Esophagus (tissue), 2 donors: Measurements from ENCODE around the gene CHAT. TPM values are rescaled to one million over a fixed set of nuclear protein-coding genes. Genes with fewer than 3 reads are reported as not detected.

Experiments
- H3K27ac ChIP-seq, 2 donors: one replicate each; pipeline ENCODE4 v1.5.1; 2013; ENCODE audit warnings: low read depth in 2 of 2, mild to moderate bottlenecking in 2 of 2, inconsistent platforms in 1 of 2, low read length in 1 of 2, moderate library complexity in 1 of 2
- H3K27me3 ChIP-seq, 2 donors: one replicate each; pipeline ENCODE4 v1.6.1; 2013; ENCODE audit warnings: low read length in 2 of 2, control low read depth in 1 of 2, mild to moderate bottlenecking in 1 of 2; ENCODE audit not compliant: insufficient read depth in 2 of 2, control insufficient read depth in 1 of 2
- H3K36me3 ChIP-seq, 2 donors: one replicate each; pipeline ENCODE4 v1.6.1; 2013; ENCODE audit warnings: low read length in 1 of 2; ENCODE audit not compliant: control insufficient read depth in 2 of 2, insufficient read depth in 2 of 2
- H3K4me1 ChIP-seq, 2 donors: one replicate each; pipeline ENCODE4 v1.6.1; 2013; ENCODE audit warnings: low read length in 1 of 2; ENCODE audit not compliant: control insufficient read depth in 2 of 2, insufficient read depth in 2 of 2
- H3K4me3 ChIP-seq, 2 donors: one replicate each; pipeline ENCODE4 v1.5.1; 2013; ENCODE audit warnings: low read length in 2 of 2, mild to moderate bottlenecking in 2 of 2, low read depth in 1 of 2, moderate library complexity in 1 of 2
- H3K9me3 ChIP-seq, 2 donors: one replicate each; pipeline ENCODE4 v1.6.1; 2013; ENCODE audit warnings: mild to moderate bottlenecking in 2 of 2, low read depth in 1 of 2, low read length in 1 of 2, moderate library complexity in 1 of 2; ENCODE audit not compliant: control insufficient read depth in 2 of 2, insufficient read depth in 1 of 2
- WGBS, 2 donors: extraction: QIAGEN DNeasy Blood & Tissue Kit; methylation state at CpG; one replicate each; pipeline ENCODE4 v1.1.7; 2013; 5-methylcytosine and 5-hydroxymethylcytosine counted together
- polyA plus RNA-seq, 2 donors: library from polyadenylated mRNA; stranded (reverse); fragments of 200-250 nt; gene quantifications; one replicate each; pipeline ENCODE4 v1.2.3, GENCODE V29; 2013
- donor health status: healthy with polysubstance abuse.
- donor health status: Bipolar disorder and iron deficiency.

Gene CHAT
- polyA plus RNA-seq, 2 donors: not detected

- Histone ChIP-seq H3K9me3 (no peaks in the 10 kb centered on the region), H3K36me3 (no peaks in the 10 kb centered on the region), H3K4me3 (no peak overlapping the region), H3K27me3 (no peaks in the 10 kb centered on the region), H3K4me1 (peaks cover 0 to 2% of the 10 kb centered on the region in 2 donors), H3K27ac (no peak overlapping the region)
- WGBS, 2 donors: 42 to 47% methylated on average over 5 of the region's 5 CpGs
Observed at GRCh38 chr10:49654036-49654693, 40.3 kb downstream of the CHAT start.

- WGBS, 2 donors: 84 to 86% methylated on average over 18 of the region's 18 CpGs
- no peaks in the 10 kb centered on the region for H3K36me3 ChIP-seq
- H3K27ac ChIP-seq: no peak overlapping the region
- H3K9me3 ChIP-seq: no peaks in the 10 kb centered on the region
- H3K4me1 ChIP-seq: peaks cover 0 to 2% of the 10 kb centered on the region in 2 donors
- no peak overlapping the region for H3K4me3 ChIP-seq
- H3K27me3 ChIP-seq: no peaks in the 10 kb centered on the region
Observed at GRCh38 chr10:49655099-49655498, 41.3 kb downstream of the CHAT start.

GRCh38 chr10:49656845-49657493 lies 43.1 kb downstream of the CHAT start:
- WGBS, 2 donors: 77 to 78% methylated on average over 9 of the region's 9 CpGs
- Histone ChIP-seq H3K27ac (no peak overlapping the region), H3K4me1 (peaks cover 0 to under 1% of the 10 kb centered on the region in 2 donors), H3K27me3 (no peaks in the 10 kb centered on the region), H3K4me3 (no peak overlapping the region), H3K9me3 (no peaks in the 10 kb centered on the region), H3K36me3 (no peaks in the 10 kb centered on the region)

GRCh38 chr10:49657606-49658005 lies 43.8 kb downstream of the CHAT start:
- WGBS, 2 donors: 78 to 86% methylated on average over 1 of the region's 1 CpG
- no peaks in the 10 kb centered on the region for H3K27me3 ChIP-seq
- H3K4me3 ChIP-seq: no peak overlapping the region
- no peak overlapping the region for H3K27ac ChIP-seq
- no peaks in the 10 kb centered on the region for H3K36me3 ChIP-seq
- H3K4me1 ChIP-seq: no peaks in the 10 kb centered on the region
- no peaks in the 10 kb centered on the region for H3K9me3 ChIP-seq

DNA sequence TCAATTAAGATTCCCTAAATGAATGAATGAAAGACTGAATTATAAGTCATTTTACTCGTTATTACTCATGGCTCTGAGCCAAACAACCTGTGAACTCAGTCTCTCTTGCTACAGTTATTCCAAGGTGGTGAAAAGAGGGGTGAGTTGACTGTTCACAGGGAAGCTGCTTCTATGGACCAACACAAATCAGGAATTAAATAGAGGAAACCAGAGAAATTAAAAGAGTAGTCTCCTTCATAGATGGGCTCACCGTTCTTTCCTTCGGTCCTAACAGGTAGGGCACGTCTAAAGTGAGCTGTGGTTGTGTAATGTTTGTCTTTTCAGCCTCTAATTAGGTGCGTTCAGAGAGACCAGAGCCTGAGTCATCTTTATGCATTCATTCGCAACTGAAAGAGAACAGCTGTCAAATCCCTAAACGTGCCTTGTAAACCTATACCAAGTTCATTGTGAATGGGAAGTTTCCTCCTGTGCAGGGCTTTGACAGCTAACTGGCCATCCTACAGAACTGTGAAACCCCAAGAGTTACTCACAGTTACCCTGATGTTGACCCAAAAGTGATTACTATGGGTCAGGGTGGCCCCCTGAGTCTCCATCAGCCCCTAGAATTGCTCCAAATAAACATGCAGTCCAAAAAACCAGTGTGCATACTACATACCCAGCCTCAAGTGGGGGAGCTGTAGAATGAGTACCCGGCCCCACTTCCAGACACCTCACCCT lies 47.5 kb downstream of the CHAT start:
- 46 to 50% methylated on average over 8 of the region's 8 CpGs for WGBS, 2 donors
- Histone ChIP-seq H3K9me3 (no peaks in the 10 kb centered on the region), H3K4me1 (peaks cover 0 to 3% of the 10 kb centered on the region in 2 donors), H3K4me3 (no peak overlapping the region), H3K27ac (no peak overlapping the region), H3K27me3 (no peaks in the 10 kb centered on the region), H3K36me3 (no peaks in the 10 kb centered on the region)

DNA sequence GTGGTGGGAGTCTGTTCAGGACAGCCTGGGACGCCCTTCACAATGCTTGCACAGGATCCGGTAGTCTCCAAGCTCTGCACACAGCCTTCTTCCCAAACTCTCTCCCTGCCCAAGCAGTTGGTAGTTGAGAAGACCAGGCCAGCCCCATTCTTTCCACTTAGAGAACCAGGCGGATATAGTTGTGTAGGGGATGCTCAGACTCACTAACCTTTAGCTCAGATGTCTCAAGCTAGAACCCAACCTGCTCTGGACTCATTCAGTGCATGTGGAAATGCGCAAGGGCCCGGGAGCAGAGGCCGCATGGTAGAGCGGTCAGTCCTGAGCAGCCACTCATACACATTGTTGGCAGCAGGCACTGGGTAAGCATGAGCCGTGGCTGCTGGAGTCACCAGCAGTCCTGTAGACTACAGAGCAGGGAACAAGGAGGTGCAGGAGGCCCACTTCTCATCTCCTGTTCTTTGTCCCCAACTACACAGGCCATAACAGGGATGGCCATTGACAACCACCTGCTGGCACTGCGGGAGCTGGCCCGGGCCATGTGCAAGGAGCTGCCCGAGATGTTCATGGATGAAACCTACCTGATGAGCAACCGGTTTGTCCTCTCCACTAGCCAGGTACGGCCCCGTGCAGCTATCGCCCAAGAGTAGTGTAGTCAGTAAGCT lies 48.5 kb downstream of the CHAT start:
- Histone ChIP-seq H3K4me1 (peaks cover 0 to 3% of the 10 kb centered on the region in 2 donors), H3K27ac (no peak overlapping the region), H3K36me3 (no peaks in the 10 kb centered on the region), H3K27me3 (no peaks in the 10 kb centered on the region), H3K9me3 (no peaks in the 10 kb centered on the region), H3K4me3 (no peak overlapping the region)
- WGBS, 2 donors: 87 to 88% methylated on average over 15 of the region's 15 CpGs

- 75 to 79% methylated on average over 6 of the region's 6 CpGs for WGBS, 2 donors
- peaks cover 0 to 3% of the 10 kb centered on the region in 2 donors for H3K4me1 ChIP-seq
- H3K4me3 ChIP-seq: no peak overlapping the region
- no peaks in the 10 kb centered on the region for H3K9me3 ChIP-seq
- no peaks in the 10 kb centered on the region for H3K27me3 ChIP-seq
- H3K27ac ChIP-seq: no peak overlapping the region
- H3K36me3 ChIP-seq: no peaks in the 10 kb centered on the region
Observed at GRCh38 chr10:49663596-49663995, 49.8 kb downstream of the CHAT start.

GRCh38 chr10:49664006-49664841 lies 50.4 kb downstream of the CHAT start:
- H3K9me3 ChIP-seq: no peaks in the 10 kb centered on the region
- no peaks in the 10 kb centered on the region for H3K36me3 ChIP-seq
- no peak overlapping the region for H3K27ac ChIP-seq
- H3K4me1 ChIP-seq: peaks cover 0 to 3% of the 10 kb centered on the region in 2 donors
- 78 to 80% methylated on average over 7 of the region's 7 CpGs for WGBS, 2 donors
- no peak overlapping the region for H3K4me3 ChIP-seq
- no peaks in the 10 kb centered on the region for H3K27me3 ChIP-seq

GRCh38 chr10:49664842-49665355 lies 51.1 kb downstream of the CHAT start:
- Histone ChIP-seq H3K4me1 (peaks cover 0 to 3% of the 10 kb centered on the region in 2 donors), H3K27me3 (no peaks in the 10 kb centered on the region), H3K9me3 (peaks cover 0 to 2% of the 10 kb centered on the region in 2 donors), H3K36me3 (no peaks in the 10 kb centered on the region), H3K27ac (no peak overlapping the region), H3K4me3 (no peak overlapping the region)
- WGBS, 2 donors: 70 to 74% methylated on average over 4 of the region's 4 CpGs
